ENCODE results near the gene XRCC3.

GRCh38 chr14:103738166-103738565, 22.9 kb upstream of the XRCC3 start:
- TF ChIP-seq POLR2A (IDR thresholded peaks at IDR 0.05) (no peak), CTCF (IDR thresholded peaks at IDR 0.05) (no peak)
